H9 (cell line): ENCODE results near the gene UBE3C. TPM values are rescaled to one million over a fixed set of nuclear protein-coding genes. Genes with fewer than 3 reads are reported as not detected.

Source experiments
- DNase-seq: peaks from one replicate; pipeline ENCODE4 v3.0.0-alpha.2; 2017
- H2AFZ ChIP-seq: one replicate; pipeline ENCODE4 v1.6.1; 2013; ENCODE audit warnings: mild to moderate bottlenecking, low read length, control low read depth, moderate library complexity
- H2AK5ac ChIP-seq: 2 replicates; pipeline ENCODE4 v1.6.1; 2013; ENCODE audit warnings: low read length, control low read depth, mixed read lengths; ENCODE audit not compliant: insufficient read length
- H2BK120ac ChIP-seq: one replicate; pipeline ENCODE4 v1.6.1; 2013; ENCODE audit warnings: low read depth, mild to moderate bottlenecking, low read length, control low read depth, inconsistent platforms; ENCODE audit not compliant: poor library complexity, severe bottlenecking
- H2BK12ac ChIP-seq: 2 replicates; pipeline ENCODE4 v1.6.1; 2013; ENCODE audit warnings: low read length, control low read depth, mixed read lengths, low read depth; ENCODE audit not compliant: insufficient read length
- H2BK15ac ChIP-seq: 2 replicates; pipeline ENCODE4 v1.6.1; 2013; ENCODE audit warnings: low read depth, low read length, control low read depth
- H2BK20ac ChIP-seq: one replicate; pipeline ENCODE4 v1.6.1; 2013; ENCODE audit warnings: low read depth, mild to moderate bottlenecking, low read length, control low read depth, inconsistent platforms; ENCODE audit not compliant: poor library complexity, severe bottlenecking
- H2BK5ac ChIP-seq: 2 replicates; pipeline ENCODE4 v1.6.1; 2013; ENCODE audit warnings: low read length, control low read depth, mixed read lengths; ENCODE audit not compliant: insufficient read length
- H3K14ac ChIP-seq: 2 replicates; pipeline ENCODE4 v1.6.1; 2013; ENCODE audit warnings: low read length, control low read depth; ENCODE audit not compliant: insufficient read depth
- H3K18ac ChIP-seq: 2 replicates; pipeline ENCODE4 v1.6.1; 2013; ENCODE audit warnings: low read depth, mild to moderate bottlenecking, mixed read lengths, low read length, control low read depth; ENCODE audit not compliant: insufficient read length
- H3K23ac ChIP-seq: 2 replicates; pipeline ENCODE4 v1.6.1; 2013; ENCODE audit warnings: low read length, control low read depth, mixed read lengths, low read depth; ENCODE audit not compliant: insufficient read length
- H3K23me2 ChIP-seq: 2 replicates; pipeline ENCODE4 v1.6.1; 2013; ENCODE audit warnings: low read depth, mild to moderate bottlenecking, mixed read lengths, low read length, control low read depth; ENCODE audit not compliant: insufficient read length, poor library complexity, severe bottlenecking
- H3K27ac ChIP-seq: 2 replicates; pipeline ENCODE4 v1.5.1; 2013; ENCODE audit warnings: low read length, control low read depth, mixed read lengths, low read depth; ENCODE audit not compliant: insufficient read length
- H3K27me3 ChIP-seq: 2 replicates; pipeline ENCODE4 v1.6.1; 2013; ENCODE audit warnings: low read length, control low read depth, inconsistent platforms; ENCODE audit not compliant: insufficient read depth
- H3K4ac ChIP-seq: 2 replicates; pipeline ENCODE4 v1.6.1; 2013; ENCODE audit warnings: low read depth, mild to moderate bottlenecking, control low read depth, inconsistent platforms, low read length, moderate library complexity
- H3K4me1 ChIP-seq: 2 replicates; pipeline ENCODE4 v1.6.1; 2013; ENCODE audit warnings: low read length, control low read depth, inconsistent platforms; ENCODE audit not compliant: insufficient read depth
- H3K4me2 ChIP-seq: 2 replicates; pipeline ENCODE4 v1.6.1; 2013; ENCODE audit warnings: low read length, control low read depth, mixed read lengths; ENCODE audit not compliant: insufficient read length, insufficient read depth
- H3K56ac ChIP-seq: 2 replicates; pipeline ENCODE4 v1.6.1; 2013; ENCODE audit warnings: low read depth, mild to moderate bottlenecking, mixed read lengths, low read length, control low read depth; ENCODE audit not compliant: insufficient read length
- H3K79me1 ChIP-seq: 2 replicates; pipeline ENCODE4 v1.6.1; 2013; ENCODE audit warnings: low read depth, mild to moderate bottlenecking, moderate library complexity, low read length, control low read depth, inconsistent platforms; ENCODE audit not compliant: insufficient read depth, poor library complexity, severe bottlenecking
- H3K79me2 ChIP-seq: 2 replicates; pipeline ENCODE4 v1.6.1; 2013; ENCODE audit warnings: low read length, control low read depth, inconsistent platforms; ENCODE audit not compliant: insufficient read depth
- H3K9ac ChIP-seq: 2 replicates; pipeline ENCODE4 v1.6.1; 2013; ENCODE audit warnings: low read length, control low read depth, mixed read lengths; ENCODE audit not compliant: insufficient read length; ENCODE audit errors: extremely low read depth
- H3K9me3 ChIP-seq: one replicate; pipeline ENCODE4 v1.6.1; 2013; ENCODE audit warnings: low read depth, low read length, inconsistent platforms; ENCODE audit not compliant: control insufficient read depth
- H3T11ph ChIP-seq: one replicate; pipeline ENCODE4 v1.6.1; 2013; ENCODE audit warnings: mild to moderate bottlenecking, low read length, control low read depth, inconsistent platforms
- H4K20me1 ChIP-seq: one replicate; pipeline ENCODE4 v1.6.1; 2013; ENCODE audit not compliant: control insufficient read depth, insufficient read length, insufficient read depth
- H4K5ac ChIP-seq: 2 replicates; pipeline ENCODE4 v1.6.1; 2013; ENCODE audit warnings: low read depth, mild to moderate bottlenecking, mixed read lengths, low read length, control low read depth; ENCODE audit not compliant: insufficient read length
- H4K8ac ChIP-seq: replicated peaks from 2 replicates; pipeline ENCODE4 v1.6.1; 2013; ENCODE audit warnings: low read length, control low read depth, mixed read lengths, low read depth; ENCODE audit not compliant: insufficient read length
- H4K91ac ChIP-seq: 2 replicates; pipeline ENCODE4 v1.6.1; 2013; ENCODE audit warnings: low read depth, mild to moderate bottlenecking, moderate library complexity, mixed read lengths, low read length, control low read depth; ENCODE audit not compliant: insufficient read length
- H3K27ac Mint-ChIP-seq, 3 experiments: 2 replicates in 2 of 3; 3 replicates in 1 of 3; pipeline ENCODE4 v1.8.0; 2020 to 2021; ENCODE audit warnings: mixed read lengths in 3 of 3, mild to moderate bottlenecking in 1 of 3, moderate library complexity in 1 of 3
- H3K27me3 Mint-ChIP-seq: 2 replicates; pipeline ENCODE4 v1.8.0; 2021; ENCODE audit warnings: low read depth, mild to moderate bottlenecking, moderate library complexity, mixed read lengths
- H3K36me3 Mint-ChIP-seq, 3 experiments: 2 replicates in 2 of 3; 3 replicates in 1 of 3; pipeline ENCODE4 v1.8.0; 2020 to 2021; ENCODE audit warnings: low read depth in 3 of 3, mixed read lengths in 3 of 3; ENCODE audit not compliant: insufficient read depth in 1 of 3
- H3K4me1 Mint-ChIP-seq, 2 experiments: 2 replicates each; pipeline ENCODE4 v1.8.0; 2020; ENCODE audit warnings: mixed read lengths in 2 of 2
- H3K4me3 Mint-ChIP-seq, 2 experiments: 2 replicates in 1 of 2; 3 replicates in 1 of 2; pipeline ENCODE4 v1.8.0; 2020 to 2021; ENCODE audit warnings: mild to moderate bottlenecking in 2 of 2, mixed read lengths in 2 of 2, moderate library complexity in 1 of 2
- H3K9me3 Mint-ChIP-seq, 2 experiments: 2 replicates in 1 of 2; 3 replicates in 1 of 2; pipeline ENCODE4 v1.8.0; 2020; ENCODE audit warnings: mild to moderate bottlenecking in 2 of 2, mixed read lengths in 2 of 2, moderate library complexity in 1 of 2
- CTCF ChIP-seq: fragments of 200-600 bp; sonication (generic); conservative IDR thresholded peaks from 3 replicates; pipeline ENCODE4 v1.8.0; 2021; ENCODE audit warnings: antibody characterized with exemption, mild to moderate bottlenecking
- WGBS: extraction: QIAGEN DNeasy Blood & Tissue Kit; methylation state at CpG from one replicate; pipeline ENCODE4 v1.1.7; 2013; ENCODE audit warnings: missing lambda C conversion rate, low lambda C conversion rate, mixed read lengths; ENCODE audit not compliant: insufficient read length; ENCODE audit errors: extremely low coverage; 5-methylcytosine and 5-hydroxymethylcytosine counted together
- total RNA-seq: library from RNA; stranded (reverse); gene quantifications from 2 replicates; pipeline ENCODE4 v1.2.1, GENCODE V29; 2021

UBE3C gene
- total RNA-seq, 1 experiment from 2014 or later = 63.3 TPM

- Histone ChIP-seq H3K9ac (no peak overlapping the region), H3K14ac (no peak overlapping the region), H3K4me2 (no peak overlapping the region), H2BK15ac (no peak overlapping the region), H2BK20ac (no peak overlapping the region), H4K91ac (no peak overlapping the region), H2AFZ (no peak overlapping the region), H3K9me3 (no peaks in the 10 kb centered on the region), H2BK5ac (no peak overlapping the region), H3K23ac (no peak overlapping the region), H4K8ac (no peak overlapping the region), H4K5ac (no peak overlapping the region), H3K23me2 (no peaks in the 10 kb centered on the region), H3K27ac (no peak overlapping the region), H3T11ph (no peak overlapping the region), H3K56ac (no peak overlapping the region), H4K20me1 (no peaks in the 10 kb centered on the region), H2BK120ac (no peak overlapping the region), H2AK5ac (no peak overlapping the region), H3K18ac (no peak overlapping the region), H3K4me1 (no peaks in the 10 kb centered on the region), H3K27me3 (no peaks in the 10 kb centered on the region), H3K79me2 (no peaks in the 10 kb centered on the region), H2BK12ac (no peak overlapping the region), H3K79me1 (peaks cover 2% of the 10 kb centered on the region), H3K4ac (no peak overlapping the region)
- Mint-ChIP-seq H3K9me3 (no peaks in the 10 kb centered on the region), H3K4me1 (no peaks in the 10 kb centered on the region), H3K4me3 (no peak overlapping the region), H3K27me3 (no peaks in the 10 kb centered on the region), H3K36me3 (peaks cover 26 to 77% (median 67%) of the 10 kb centered on the region in 3 experiments; a peak in 6 of 7 replicates), H3K27ac (peak overlapping the region in 1 of 3 experiments; percentile 52; a peak in 1 of 7 replicates)
- TF ChIP-seq CTCF = no peak
- no peak for DNase-seq
- no CpG with 5 or more reads among the region's 4 CpGs for WGBS
Measured at GRCh38 chr7:157176771-157177170, 38.0 kb downstream of the UBE3C start.
